Activated CD4-positive, alpha-beta T cell treated with anti-CD3 and anti-CD28 coated beads for 36 hours (primary cell): Measurements from ENCODE around the gene RASSF7. TPM values are rescaled to one million over a fixed set of nuclear protein-coding genes. Genes with fewer than 3 reads are reported as not detected.
A peak's percentile ranks its signal among the peaks of the same experiment; 100 is the strongest.

ENCODE experiments used
- ATAC-seq: fragments of 200-7000 bp; cut with Tn5 transposase; one replicate; pipeline ENCODE4 v1.10.0; 2021; ENCODE audit warnings: mild to moderate bottlenecking, moderate library complexity
- CTCF ChIA-PET: fragments of 350-600 bp; sonication (Branson Sonifier 250); formaldehyde crosslinking; loops from one replicate; lab custom pipeline; 2021; ENCODE audit warnings: antibody characterized with exemption; lab: Charles Lee
- POLR2A ChIA-PET: fragments of 350-600 bp; sonication (Branson Sonifier 250); formaldehyde crosslinking; loops from one replicate; lab custom pipeline; 2021; ENCODE audit warnings: antibody characterized with exemption, inconsistent platforms; lab: Charles Lee
- DNase-seq: peaks from one replicate; pipeline ENCODE4 v3.0.0-alpha.2; 2020
- H3K27ac Mint-ChIP-seq: one replicate; pipeline ENCODE4 v1.8.0; 2021; ENCODE audit warnings: mixed read lengths
- H3K27me3 Mint-ChIP-seq: one replicate; pipeline ENCODE4 v1.8.0; 2021; ENCODE audit warnings: mixed read lengths
- H3K36me3 Mint-ChIP-seq: one replicate; pipeline ENCODE4 v1.8.0; 2021; ENCODE audit warnings: low read depth, mixed read lengths
- H3K4me1 Mint-ChIP-seq: one replicate; pipeline ENCODE4 v1.8.0; 2021; ENCODE audit warnings: mixed read lengths
- H3K4me3 Mint-ChIP-seq: one replicate; pipeline ENCODE4 v1.8.0; 2021; ENCODE audit warnings: mild to moderate bottlenecking, moderate library complexity, mixed read lengths
- H3K9me3 Mint-ChIP-seq: one replicate; pipeline ENCODE4 v1.8.0; 2021; ENCODE audit warnings: low read depth, mixed read lengths
- intact Hi-C, 2 experiments: fragments of 100-400 bp; cut with DNase I in 1 of 2; cut with micrococcal nuclease in 1 of 2; formaldehyde crosslinking; loops; one replicate each; pipeline versions ENCODE4 v1.14.2 to v1.15.1; 2022 to 2024; cut with DNase I, micrococcal nuclease
- total RNA-seq, 2 experiments: library from RNA; stranded (reverse); gene quantifications; one replicate each; pipeline ENCODE4 v1.2.3, GENCODE V29; 2021

RASSF7 gene
- total RNA-seq, 2 experiments from 2014 or later, result 16.8 TPM

DNA sequence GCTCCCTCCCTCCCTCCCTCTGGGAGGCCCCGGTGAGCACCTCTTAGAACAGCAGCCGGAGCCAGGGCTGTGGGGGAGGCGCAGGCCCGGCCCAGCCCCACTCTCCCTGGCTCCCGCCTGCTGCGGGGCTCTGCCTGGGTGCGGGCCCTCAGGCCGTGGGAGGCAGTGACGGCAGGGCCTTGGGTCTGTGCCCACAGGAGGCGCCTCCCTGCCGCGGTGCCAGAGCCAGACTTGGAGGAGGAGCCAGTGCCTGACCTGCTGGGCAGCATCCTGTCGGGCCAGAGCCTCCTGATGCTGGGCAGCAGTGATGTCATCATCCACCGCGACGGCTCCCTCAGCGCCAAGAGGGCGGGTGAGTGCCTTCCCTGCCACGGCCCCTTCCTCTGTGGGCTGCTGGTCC, 45.5 kb downstream of the RASSF7 start:
- POLR2A ChIA-PET, result no interaction called here

DNA sequence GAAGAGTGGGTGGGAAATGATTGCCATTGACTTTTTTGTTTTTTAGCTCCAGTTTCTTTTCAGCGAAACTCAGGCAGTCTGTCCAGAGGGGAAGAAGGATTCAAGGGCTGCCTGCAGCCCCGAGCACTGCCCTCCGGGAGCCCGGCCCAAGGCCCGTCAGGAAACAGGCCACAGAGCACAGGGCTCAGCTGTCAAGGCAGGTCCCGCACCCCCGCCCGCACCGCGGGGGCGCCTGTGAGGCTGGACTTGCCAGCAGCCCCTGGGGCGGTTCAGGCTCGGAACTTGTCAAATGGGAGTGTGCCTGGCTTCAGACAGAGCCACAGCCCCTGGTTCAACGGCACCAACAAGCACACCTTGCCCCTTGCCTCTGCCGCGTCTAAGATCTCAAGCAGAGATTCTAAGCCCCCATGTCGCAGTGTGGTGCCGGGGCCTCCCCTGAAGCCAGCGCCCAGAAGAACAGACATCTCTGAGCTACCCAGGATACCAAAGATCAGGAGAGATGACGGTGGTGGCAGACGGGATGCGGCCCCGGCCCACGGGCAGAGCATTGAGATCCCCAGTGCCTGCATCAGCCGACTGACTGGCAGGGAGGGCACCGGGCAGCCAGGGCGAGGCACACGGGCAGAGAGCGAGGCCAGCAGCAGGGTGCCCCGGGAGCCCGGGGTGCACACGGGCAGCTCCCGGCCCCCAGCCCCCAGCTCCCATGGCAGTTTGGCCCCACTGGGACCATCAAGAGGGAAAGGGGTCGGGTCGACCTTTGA, 46.4 kb downstream of the RASSF7 start:
- no peaks in the 10 kb centered on the region for H3K9me3 Mint-ChIP-seq
- no peak overlapping the region for H3K27ac Mint-ChIP-seq
- ATAC-seq (no peak), DNase-seq (no peak)
- no peaks in the 10 kb centered on the region for H3K27me3 Mint-ChIP-seq
- POLR2A ChIA-PET, result no interaction called here
- CTCF ChIA-PET, result interaction anchor here (0.6 kb wide), 1 partner anchor 57 kb away, joined by 4 read pairs; no protein-coding TSS in a partner anchor
- peaks cover 23% of the 10 kb centered on the region for H3K36me3 Mint-ChIP-seq
- H3K4me1 Mint-ChIP-seq, result no peaks in the 10 kb centered on the region
- intact Hi-C loops, result no loop called here
- no peak overlapping the region for H3K4me3 Mint-ChIP-seq

More for the DNA sequence above, 45.5 kb downstream of the RASSF7 start:
- H3K9me3 Mint-ChIP-seq, result no peaks in the 10 kb centered on the region
- H3K4me1 Mint-ChIP-seq, result no peaks in the 10 kb centered on the region
- peaks cover 26% of the 10 kb centered on the region for H3K36me3 Mint-ChIP-seq
- no peak overlapping the region for H3K4me3 Mint-ChIP-seq
- no peak for ATAC-seq
- H3K27me3 Mint-ChIP-seq, result no peaks in the 10 kb centered on the region
- intact Hi-C loops, result no loop called here
- H3K27ac Mint-ChIP-seq, result no peak overlapping the region
- no peak for DNase-seq
- CTCF ChIA-PET, result no interaction called here

DNA sequence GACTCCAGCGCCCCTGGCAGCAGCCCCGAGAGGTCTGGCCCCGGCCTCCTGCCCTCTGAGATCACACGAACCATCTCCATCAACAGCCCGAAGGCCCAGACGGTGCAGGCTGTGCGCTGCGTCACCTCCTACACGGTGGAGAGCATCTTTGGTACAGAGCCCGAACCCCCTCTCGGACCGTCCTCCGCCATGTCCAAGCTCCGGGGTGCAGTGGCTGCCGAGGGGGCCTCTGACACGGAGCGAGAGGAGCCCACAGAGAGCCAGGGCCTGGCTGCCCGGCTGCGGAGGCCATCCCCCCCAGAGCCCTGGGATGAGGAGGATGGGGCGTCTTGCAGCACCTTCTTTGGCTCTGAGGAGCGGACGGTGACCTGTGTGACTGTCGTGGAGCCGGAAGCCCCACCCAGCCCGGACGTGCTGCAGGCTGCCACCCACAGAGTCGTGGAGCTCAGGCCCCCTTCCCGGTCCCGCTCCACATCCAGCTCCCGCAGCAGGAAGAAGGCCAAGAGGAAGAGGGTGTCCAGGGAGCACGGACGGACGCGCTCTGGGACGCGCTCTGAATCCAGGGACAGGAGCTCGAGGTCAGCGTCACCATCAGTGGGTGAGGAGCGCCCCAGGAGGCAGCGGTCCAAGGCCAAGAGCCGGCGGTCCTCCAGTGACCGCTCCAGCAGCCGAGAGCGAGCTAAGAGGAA, 47.3 kb downstream of the RASSF7 start:
- ChIA-PET CTCF (interaction anchor here (0.6 kb wide), 1 partner anchor 57 kb away, joined by 4 read pairs; no protein-coding TSS in a partner anchor), POLR2A (no interaction called here)
- Mint-ChIP-seq H3K4me3 (no peak overlapping the region), H3K4me1 (no peaks in the 10 kb centered on the region), H3K27me3 (no peaks in the 10 kb centered on the region), H3K9me3 (no peaks in the 10 kb centered on the region), H3K36me3 (peaks cover 22% of the 10 kb centered on the region), H3K27ac (no peak overlapping the region)
- no peak for ATAC-seq
- intact Hi-C loops, result no loop called here
- no peak for DNase-seq

DNA sequence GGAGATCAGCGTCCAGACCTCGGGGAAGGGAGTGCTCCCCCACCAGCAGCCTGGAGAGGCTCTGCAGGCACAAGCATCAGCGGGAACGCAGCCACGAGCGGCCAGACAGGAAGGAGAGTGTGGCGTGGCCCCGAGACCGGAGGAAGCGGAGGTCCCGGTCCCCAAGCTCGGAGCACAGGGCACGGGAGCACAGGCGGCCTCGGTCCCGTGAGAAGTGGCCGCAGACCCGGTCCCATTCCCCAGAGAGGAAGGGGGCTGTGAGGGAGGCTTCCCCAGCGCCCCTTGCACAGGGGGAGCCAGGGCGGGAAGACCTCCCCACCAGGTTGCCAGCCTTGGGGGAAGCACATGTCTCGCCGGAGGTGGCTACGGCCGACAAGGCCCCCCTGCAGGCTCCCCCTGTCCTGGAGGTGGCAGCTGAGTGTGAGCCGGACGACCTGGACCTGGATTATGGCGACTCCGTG, 48.1 kb downstream of the RASSF7 start:
- H3K4me3 Mint-ChIP-seq, result no peak overlapping the region
- ChIA-PET CTCF (no interaction called here), POLR2A (no interaction called here)
- no peak for DNase-seq
- no peaks in the 10 kb centered on the region for H3K27me3 Mint-ChIP-seq
- no peak for ATAC-seq
- peaks cover 2% of the 10 kb centered on the region for H3K4me1 Mint-ChIP-seq
- H3K27ac Mint-ChIP-seq, result no peak overlapping the region
- intact Hi-C loops, result no loop called here
- peaks cover 19% of the 10 kb centered on the region for H3K36me3 Mint-ChIP-seq
- no peaks in the 10 kb centered on the region for H3K9me3 Mint-ChIP-seq

DNA sequence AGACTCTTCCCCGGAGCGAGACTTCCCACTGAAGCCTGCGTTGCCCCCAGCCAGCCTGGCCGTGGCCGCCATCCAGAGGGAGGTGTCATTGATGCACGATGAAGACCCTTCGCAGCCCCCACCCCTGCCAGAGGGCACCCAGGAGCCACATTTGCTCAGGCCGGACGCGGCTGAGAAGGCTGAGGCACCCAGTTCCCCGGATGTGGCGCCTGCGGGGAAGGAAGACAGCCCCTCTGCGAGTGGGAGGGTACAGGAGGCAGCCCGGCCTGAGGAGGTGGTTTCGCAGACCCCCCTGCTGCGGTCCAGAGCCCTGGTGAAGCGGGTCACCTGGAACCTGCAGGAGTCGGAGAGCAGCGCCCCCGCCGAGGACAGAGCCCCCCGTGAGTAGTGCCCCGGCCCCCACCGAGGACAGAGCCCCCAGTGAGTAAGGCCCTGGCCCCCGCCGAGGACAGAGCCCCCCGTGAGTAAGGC, 48.6 kb downstream of the RASSF7 start:
- H3K4me3 Mint-ChIP-seq, result no peak overlapping the region
- ChIA-PET POLR2A (no interaction called here), CTCF (no interaction called here)
- no peak overlapping the region for H3K27ac Mint-ChIP-seq
- ATAC-seq (no peak), DNase-seq (no peak)
- no peaks in the 10 kb centered on the region for H3K9me3 Mint-ChIP-seq
- intact Hi-C loops, result no loop called here
- H3K27me3 Mint-ChIP-seq, result no peaks in the 10 kb centered on the region
- peaks cover 6% of the 10 kb centered on the region for H3K4me1 Mint-ChIP-seq
- H3K36me3 Mint-ChIP-seq, result peaks cover 20% of the 10 kb centered on the region

DNA sequence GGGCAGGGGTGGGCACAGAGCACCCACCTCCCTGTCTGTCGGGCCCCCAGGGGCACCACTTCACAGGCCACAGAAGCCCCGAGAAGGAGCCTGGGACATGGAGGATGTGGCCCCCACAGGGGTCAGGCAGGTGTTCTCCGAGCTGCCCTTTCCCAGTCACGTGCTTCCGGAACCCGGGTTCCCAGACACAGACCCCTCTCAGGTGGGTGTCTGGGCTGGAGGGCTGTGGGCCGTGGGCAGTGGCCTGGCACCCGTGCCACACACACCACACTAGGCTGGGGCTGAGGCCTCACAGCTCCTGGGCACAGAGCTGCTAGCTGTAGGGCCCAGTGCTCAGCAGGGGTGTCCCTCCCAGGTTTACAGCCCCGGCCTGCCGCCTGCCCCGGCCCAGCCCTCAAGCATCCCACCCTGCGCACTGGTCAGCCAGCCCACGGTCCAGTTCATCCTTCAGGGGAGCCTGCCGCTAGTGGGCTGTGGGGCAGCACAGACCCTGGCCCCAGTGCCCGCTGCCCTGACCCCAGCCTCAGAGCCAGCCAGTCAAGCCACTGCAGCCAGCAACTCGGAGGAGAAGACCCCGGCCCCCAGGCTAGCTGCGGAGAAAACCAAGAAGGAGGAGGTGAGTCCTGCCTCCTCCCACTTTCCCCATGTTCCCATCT, 49.5 kb downstream of the RASSF7 start:
- Mint-ChIP-seq H3K36me3 (peaks cover 24% of the 10 kb centered on the region), H3K4me3 (no peak overlapping the region), H3K4me1 (peaks cover 10% of the 10 kb centered on the region), H3K9me3 (no peaks in the 10 kb centered on the region), H3K27ac (no peak overlapping the region), H3K27me3 (no peaks in the 10 kb centered on the region)
- ATAC-seq (no peak), DNase-seq (no peak)
- ChIA-PET POLR2A (no interaction called here), CTCF (no interaction called here)
- intact Hi-C loops, result no loop called here

DNA sequence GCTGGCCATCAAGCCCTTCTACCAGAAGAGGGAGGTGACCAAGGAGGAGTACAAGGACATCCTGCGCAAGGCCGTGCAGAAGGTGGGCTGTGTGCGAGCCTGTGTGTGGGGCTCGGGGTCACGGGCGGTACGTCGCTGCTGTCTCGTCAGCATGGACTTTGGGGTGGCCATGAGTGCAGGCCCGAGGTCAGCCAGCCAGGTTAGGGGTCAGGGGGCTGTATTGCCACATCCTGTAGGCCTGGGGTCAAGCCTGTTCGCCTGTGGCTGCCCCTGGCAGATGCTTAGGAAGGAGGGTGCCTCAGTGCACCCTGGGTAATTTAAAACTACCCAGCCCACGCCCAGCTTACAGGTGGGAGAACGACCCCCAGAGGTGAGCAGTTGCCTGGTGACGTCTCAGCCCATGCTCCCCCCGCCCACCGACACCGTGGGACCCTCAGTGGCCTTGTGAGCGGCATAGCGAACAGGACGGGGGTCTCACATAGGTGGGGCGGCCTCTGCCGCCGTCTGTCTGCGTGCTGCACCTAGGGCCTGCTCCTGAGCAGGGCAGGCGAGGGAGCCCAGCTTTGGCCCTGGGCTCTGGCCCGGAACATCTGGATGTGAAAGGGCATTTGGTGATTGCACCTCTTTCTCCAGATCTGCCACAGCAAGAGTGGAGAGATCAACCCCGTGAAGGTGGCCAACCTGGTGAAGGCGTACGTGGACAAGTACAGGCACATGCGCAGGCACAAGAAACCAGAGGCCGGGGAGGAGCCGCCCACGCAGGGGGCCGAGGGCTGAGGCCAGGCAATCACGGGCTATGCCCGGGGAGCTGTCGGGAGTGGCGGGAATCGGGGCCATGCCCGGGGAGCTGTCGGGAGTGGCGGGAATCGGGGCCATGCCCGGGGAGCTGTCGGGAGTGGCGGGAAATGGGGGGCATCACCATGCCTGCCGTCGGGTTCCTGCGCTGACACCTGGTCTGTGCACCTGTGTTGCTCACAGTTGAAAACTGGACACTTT, 50.5 kb downstream of the RASSF7 start:
- no peak for ATAC-seq
- Mint-ChIP-seq H3K4me3 (no peak overlapping the region), H3K27ac (no peak overlapping the region), H3K4me1 (peaks cover 13% of the 10 kb centered on the region), H3K9me3 (no peaks in the 10 kb centered on the region), H3K27me3 (no peaks in the 10 kb centered on the region), H3K36me3 (peaks cover 27% of the 10 kb centered on the region)
- ChIA-PET CTCF (interaction anchor here (1.4 kb wide), 1 partner anchor 33 kb away, joined by 4 read pairs; no protein-coding TSS in a partner anchor), POLR2A (interaction anchor here (0.5 kb wide), 1 partner anchor 23 kb away, joined by 3 read pairs; no protein-coding TSS in a partner anchor)
- DNase-seq, result no peak
- intact Hi-C loops, result no loop called here

DNA sequence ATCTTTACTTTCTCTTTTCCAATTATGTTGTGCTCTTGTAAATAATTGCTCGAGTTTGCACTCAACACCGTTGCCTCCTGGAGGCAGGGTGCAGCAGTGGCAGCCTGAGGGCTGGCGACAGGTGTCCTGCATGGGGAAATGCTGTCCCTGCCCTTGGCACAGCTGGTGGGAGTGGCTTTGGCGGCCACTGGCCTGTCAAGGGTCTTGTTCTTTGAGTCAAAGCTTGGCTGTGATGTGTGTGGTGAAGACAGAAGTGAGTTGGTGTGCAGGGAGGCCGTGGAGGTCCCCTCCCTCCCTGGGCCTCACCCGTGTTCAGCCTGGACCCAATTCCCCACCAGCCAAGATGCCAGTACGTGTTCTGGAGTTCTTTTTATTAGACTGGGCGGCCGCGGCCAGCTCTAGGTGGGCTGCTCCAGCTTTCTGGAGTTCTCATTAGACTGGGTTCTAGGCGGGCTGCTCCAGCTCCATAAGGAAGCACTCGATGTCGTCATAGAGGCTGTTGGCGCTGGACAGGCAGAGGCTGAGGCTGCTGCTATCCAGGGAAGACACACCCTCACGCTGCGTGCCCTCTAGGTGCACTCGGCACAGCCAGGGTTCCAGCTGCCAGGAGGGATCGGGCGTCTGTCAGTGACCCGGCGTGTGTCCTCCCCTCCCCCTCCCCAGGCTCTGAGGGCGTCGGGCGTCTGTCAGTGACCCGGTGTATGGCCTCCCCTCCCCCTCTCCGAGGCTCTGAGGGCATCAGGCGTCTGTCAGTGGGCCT, 51.6 kb downstream of the RASSF7 start:
- no peak for ATAC-seq
- intact Hi-C loops, result no loop called here
- H3K4me1 Mint-ChIP-seq, result peaks cover 13% of the 10 kb centered on the region
- peaks cover 22% of the 10 kb centered on the region for H3K36me3 Mint-ChIP-seq
- POLR2A ChIA-PET, result interaction anchor here (0.5 kb wide), 1 partner anchor 24 kb away, joined by 3 read pairs; no protein-coding TSS in a partner anchor
- DNase-seq, result peak; percentile 66
- H3K4me3 Mint-ChIP-seq, result no peak overlapping the region
- CTCF ChIA-PET, result interaction anchor here (0.6 to 1.4 kb wide), 5 partner anchors 34 to 184 kb away, joined by 3 to 5 read pairs (median 3); partner anchors contain the start of genes DEAF1 and TMEM80
- H3K27me3 Mint-ChIP-seq, result no peaks in the 10 kb centered on the region
- no peak overlapping the region for H3K27ac Mint-ChIP-seq
- no peaks in the 10 kb centered on the region for H3K9me3 Mint-ChIP-seq

DNA sequence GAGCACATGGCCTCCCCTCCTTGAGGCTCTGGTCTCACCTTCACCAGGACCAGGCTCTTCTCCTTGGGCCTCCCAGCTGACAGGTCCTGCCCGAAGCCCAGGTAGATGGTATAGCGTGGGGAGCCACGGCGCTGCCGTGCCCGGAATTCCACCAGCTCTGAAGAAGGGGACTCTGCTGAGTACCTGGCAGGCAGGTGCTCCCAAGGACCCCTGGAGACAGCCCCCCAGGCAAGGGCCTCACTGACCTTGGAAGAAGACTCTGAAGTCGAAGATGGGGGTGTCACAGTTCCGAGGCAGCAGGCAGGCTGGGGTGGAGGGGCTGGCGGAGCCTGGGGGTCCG, 52.2 kb downstream of the RASSF7 start:
- H3K36me3 Mint-ChIP-seq, result peaks cover 22% of the 10 kb centered on the region
- ATAC-seq, result no peak
- DNase-seq, result no peak
- ChIA-PET POLR2A (no interaction called here), CTCF (interaction anchor here (0.6 to 1.1 kb wide), 4 partner anchors 25 to 92 kb away, joined by 3 to 5 read pairs (median 4); partner anchors contain the start of genes DEAF1 and TMEM80)
- intact Hi-C loops, result loop anchor here in 1 of 2 experiments (1.0 kb wide), 3 partner anchors 53 to 206 kb away; partner anchors contain the start of genes LMNTD2, RASSF7 and RNH1
- peaks cover 13% of the 10 kb centered on the region for H3K4me1 Mint-ChIP-seq
- H3K27me3 Mint-ChIP-seq, result no peaks in the 10 kb centered on the region
- H3K27ac Mint-ChIP-seq, result no peak overlapping the region
- H3K4me3 Mint-ChIP-seq, result no peak overlapping the region
- no peaks in the 10 kb centered on the region for H3K9me3 Mint-ChIP-seq
